HepG2 (cell line): ENCODE data around the gene G6PC2. TPM values are rescaled to one million over a fixed set of nuclear protein-coding genes. Genes with fewer than 3 reads are reported as not detected.
A peak's percentile ranks its signal among the peaks of the same experiment; 100 is the strongest.

Experiments used
- ARNT ChIP-seq: fragments of 450-650 bp; IDR thresholded peaks from 2 replicates; pipeline ENCODE4 v1.6.1; 2017
- CHCHD3 ChIP-seq: sonication (generic); formaldehyde crosslinking; IDR thresholded peaks from 2 replicates; pipeline ENCODE4 v1.8.0; 2022; ENCODE audit warnings: mild to moderate bottlenecking, missing genetic modification reagents, moderate library complexity
- FOXJ3 ChIP-seq: sonication (generic); formaldehyde crosslinking; IDR thresholded peaks from 2 replicates; pipeline ENCODE4 v1.4.0; 2020; ENCODE audit warnings: missing genetic modification reagents, mild to moderate bottlenecking, borderline replicate concordance
- GATAD1 ChIP-seq: IDR thresholded peaks from 2 replicates; pipeline ENCODE4 v1.6.1; 2016; ENCODE audit warnings: missing genetic modification reagents, missing compliant biosample characterization
- HOXA7 ChIP-seq: sonication (generic); formaldehyde crosslinking; IDR thresholded peaks from 2 replicates; pipeline ENCODE4 v1.8.1; 2022; ENCODE audit warnings: mild to moderate bottlenecking, missing genetic modification reagents, moderate library complexity
- SP140L ChIP-seq: sonication (generic); formaldehyde crosslinking; IDR thresholded peaks from 2 replicates; pipeline ENCODE4 v1.4.0; 2020; ENCODE audit warnings: missing genetic modification reagents, borderline replicate concordance
- TEAD2 ChIP-seq: sonication (generic); formaldehyde crosslinking; IDR thresholded peaks from 2 replicates; pipeline ENCODE4 v1.9.0; 2021; ENCODE audit warnings: missing genetic modification reagents
- TRIM24 ChIP-seq: sonication (generic); formaldehyde crosslinking; IDR thresholded peaks from 2 replicates; pipeline ENCODE4 v1.8.0; 2022; ENCODE audit warnings: mild to moderate bottlenecking, missing genetic modification reagents
- ZMYM2 ChIP-seq: sonication (generic); formaldehyde crosslinking; IDR thresholded peaks from 2 replicates; pipeline ENCODE4 v1.8.0; 2022; ENCODE audit warnings: mild to moderate bottlenecking, missing genetic modification reagents
- ZNF383 ChIP-seq: sonication (generic); formaldehyde crosslinking; IDR thresholded peaks from 2 replicates; pipeline ENCODE4 v1.4.0; 2020; ENCODE audit warnings: missing genetic modification reagents, mild to moderate bottlenecking, borderline replicate concordance
- ZNF530 ChIP-seq: sonication (generic); formaldehyde crosslinking; IDR thresholded peaks from 2 replicates; pipeline ENCODE4 v1.5.0; 2020; ENCODE audit warnings: low read depth, mild to moderate bottlenecking, missing genetic modification reagents
- ZNF563 ChIP-seq: sonication (generic); formaldehyde crosslinking; IDR thresholded peaks from 2 replicates; pipeline ENCODE4 v1.8.0; 2022; ENCODE audit warnings: mild to moderate bottlenecking, moderate library complexity, missing genetic modification reagents
- ZNF773 ChIP-seq: sonication (generic); formaldehyde crosslinking; IDR thresholded peaks from 2 replicates; pipeline ENCODE4 v1.4.0; 2020; ENCODE audit warnings: missing genetic modification reagents, borderline replicate concordance
- polyA plus RNA-seq, 8 experiments: library from polyadenylated mRNA; depleted of rRNA in 3 of 8; stranded (reverse) in 7 of 8; unstranded in 1 of 8; fragments of >200 nt; fragmentation: Illumina TruSeq in 4 of 8; extraction: Trizol in 4 of 8; gene quantifications; 2 replicates each; pipeline versions ENCODE4 v1.2.1 to v1.2.3, GENCODE V29; 2011 to 2016; ENCODE audit warnings: low read depth in 4 of 8, missing spikeins in 1 of 8, mixed read lengths in 1 of 8; ENCODE audit not compliant: insufficient read depth in 1 of 8
- total RNA-seq, 5 experiments: library from RNA; depleted of rRNA; stranded (reverse); fragments of >200 nt; fragmentation: Illumina TruSeq; extraction: Trizol; gene quantifications; 2 replicates each; pipeline ENCODE4 v1.2.3, GENCODE V29; 2016; ENCODE audit warnings: low read depth in 1 of 5
- TF ChIP-seq, protein P1 (sequence below): sonication (generic); formaldehyde crosslinking; IDR thresholded peaks from 2 replicates; pipeline ENCODE4 v1.4.0; 2020; ENCODE audit warnings: missing genetic modification reagents
- TF ChIP-seq, protein P2 (sequence below): sonication (generic); formaldehyde crosslinking; IDR thresholded peaks from 2 replicates; pipeline ENCODE4 v1.5.1; 2020; ENCODE audit warnings: mild to moderate bottlenecking, missing genetic modification reagents
- TF ChIP-seq, protein P3 (sequence below): IDR thresholded peaks from 2 replicates; pipeline ENCODE4 v1.6.1; 2016; ENCODE audit warnings: mild to moderate bottlenecking
- TF ChIP-seq, protein P4 (sequence below): sonication (generic); formaldehyde crosslinking; IDR thresholded peaks from 2 replicates; pipeline ENCODE4 v1.8.1; 2022; ENCODE audit warnings: mild to moderate bottlenecking, missing genetic modification reagents
- TF ChIP-seq, protein P5 (sequence below): sonication (generic); formaldehyde crosslinking; IDR thresholded peaks from 2 replicates; pipeline ENCODE4 v1.4.0; 2020; ENCODE audit warnings: mild to moderate bottlenecking, low read depth, missing genetic modification reagents

Gene G6PC2
- total and polyA plus RNA-seq, 2 of the 13 experiments (the other 11 are each of a cell fraction or from before 2014, with no cell fraction given): not detected

DNA sequence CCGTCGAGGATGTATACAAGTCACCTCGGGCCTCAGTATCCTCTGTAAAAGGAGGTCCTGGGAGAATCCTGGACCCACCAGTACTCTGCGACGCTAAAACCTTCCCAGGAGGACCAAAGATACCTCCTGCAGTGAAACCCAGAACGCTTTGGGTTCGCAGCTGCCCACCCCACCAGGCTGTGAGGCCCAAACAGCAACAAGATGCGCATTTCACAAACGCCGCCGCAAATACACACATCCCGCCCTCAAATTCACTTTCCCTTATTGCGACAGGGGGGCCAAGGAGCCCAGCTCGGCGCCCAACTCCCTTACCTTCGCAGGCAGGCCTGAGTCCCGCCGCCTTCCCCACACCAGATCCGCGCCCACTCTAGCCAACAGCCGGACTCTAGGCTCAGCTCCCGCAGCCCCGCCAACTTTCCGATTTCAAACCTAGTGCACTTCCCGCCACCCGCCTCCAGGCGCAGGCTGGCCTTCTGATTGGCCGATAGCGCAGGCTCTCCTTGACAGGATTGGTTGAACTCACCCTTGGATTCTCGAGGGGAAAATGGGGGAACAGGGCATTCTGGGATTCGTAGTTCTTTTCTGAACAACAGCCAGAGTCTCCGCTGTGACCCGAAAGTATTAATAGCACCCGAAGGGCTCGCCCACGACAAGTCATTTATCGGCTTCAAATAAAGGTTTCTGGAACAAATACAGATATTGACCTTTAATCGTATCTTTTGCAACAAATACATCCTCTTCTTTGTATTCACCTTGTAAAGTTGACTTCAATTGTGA, 10.9 kb upstream of the G6PC2 start, which contains the start of gene SPC25 (continued):
- TF ChIP-seq, protein P1, sequence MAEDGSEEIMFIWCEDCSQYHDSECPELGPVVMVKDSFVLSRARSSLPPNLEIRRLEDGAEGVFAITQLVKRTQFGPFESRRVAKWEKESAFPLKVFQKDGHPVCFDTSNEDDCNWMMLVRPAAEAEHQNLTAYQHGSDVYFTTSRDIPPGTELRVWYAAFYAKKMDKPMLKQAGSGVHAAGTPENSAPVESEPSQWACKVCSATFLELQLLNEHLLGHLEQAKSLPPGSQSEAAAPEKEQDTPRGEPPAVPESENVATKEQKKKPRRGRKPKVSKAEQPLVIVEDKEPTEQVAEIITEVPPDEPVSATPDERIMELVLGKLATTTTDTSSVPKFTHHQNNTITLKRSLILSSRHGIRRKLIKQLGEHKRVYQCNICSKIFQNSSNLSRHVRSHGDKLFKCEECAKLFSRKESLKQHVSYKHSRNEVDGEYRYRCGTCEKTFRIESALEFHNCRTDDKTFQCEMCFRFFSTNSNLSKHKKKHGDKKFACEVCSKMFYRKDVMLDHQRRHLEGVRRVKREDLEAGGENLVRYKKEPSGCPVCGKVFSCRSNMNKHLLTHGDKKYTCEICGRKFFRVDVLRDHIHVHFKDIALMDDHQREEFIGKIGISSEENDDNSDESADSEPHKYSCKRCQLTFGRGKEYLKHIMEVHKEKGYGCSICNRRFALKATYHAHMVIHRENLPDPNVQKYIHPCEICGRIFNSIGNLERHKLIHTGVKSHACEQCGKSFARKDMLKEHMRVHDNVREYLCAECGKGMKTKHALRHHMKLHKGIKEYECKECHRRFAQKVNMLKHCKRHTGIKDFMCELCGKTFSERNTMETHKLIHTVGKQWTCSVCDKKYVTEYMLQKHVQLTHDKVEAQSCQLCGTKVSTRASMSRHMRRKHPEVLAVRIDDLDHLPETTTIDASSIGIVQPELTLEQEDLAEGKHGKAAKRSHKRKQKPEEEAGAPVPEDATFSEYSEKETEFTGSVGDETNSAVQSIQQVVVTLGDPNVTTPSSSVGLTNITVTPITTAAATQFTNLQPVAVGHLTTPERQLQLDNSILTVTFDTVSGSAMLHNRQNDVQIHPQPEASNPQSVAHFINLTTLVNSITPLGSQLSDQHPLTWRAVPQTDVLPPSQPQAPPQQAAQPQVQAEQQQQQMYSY (CRISPR knock-in tag): no peak
- TF ChIP-seq TEAD2 (CRISPR knock-in tag): no peak
- peak; percentile 23; the same call in 1 of the 2 replicates for TF ChIP-seq ZNF773 (CRISPR knock-in tag)
- TF ChIP-seq GATAD1 (CRISPR knock-in tag): peak; percentile 98
- TF ChIP-seq, protein P2, sequence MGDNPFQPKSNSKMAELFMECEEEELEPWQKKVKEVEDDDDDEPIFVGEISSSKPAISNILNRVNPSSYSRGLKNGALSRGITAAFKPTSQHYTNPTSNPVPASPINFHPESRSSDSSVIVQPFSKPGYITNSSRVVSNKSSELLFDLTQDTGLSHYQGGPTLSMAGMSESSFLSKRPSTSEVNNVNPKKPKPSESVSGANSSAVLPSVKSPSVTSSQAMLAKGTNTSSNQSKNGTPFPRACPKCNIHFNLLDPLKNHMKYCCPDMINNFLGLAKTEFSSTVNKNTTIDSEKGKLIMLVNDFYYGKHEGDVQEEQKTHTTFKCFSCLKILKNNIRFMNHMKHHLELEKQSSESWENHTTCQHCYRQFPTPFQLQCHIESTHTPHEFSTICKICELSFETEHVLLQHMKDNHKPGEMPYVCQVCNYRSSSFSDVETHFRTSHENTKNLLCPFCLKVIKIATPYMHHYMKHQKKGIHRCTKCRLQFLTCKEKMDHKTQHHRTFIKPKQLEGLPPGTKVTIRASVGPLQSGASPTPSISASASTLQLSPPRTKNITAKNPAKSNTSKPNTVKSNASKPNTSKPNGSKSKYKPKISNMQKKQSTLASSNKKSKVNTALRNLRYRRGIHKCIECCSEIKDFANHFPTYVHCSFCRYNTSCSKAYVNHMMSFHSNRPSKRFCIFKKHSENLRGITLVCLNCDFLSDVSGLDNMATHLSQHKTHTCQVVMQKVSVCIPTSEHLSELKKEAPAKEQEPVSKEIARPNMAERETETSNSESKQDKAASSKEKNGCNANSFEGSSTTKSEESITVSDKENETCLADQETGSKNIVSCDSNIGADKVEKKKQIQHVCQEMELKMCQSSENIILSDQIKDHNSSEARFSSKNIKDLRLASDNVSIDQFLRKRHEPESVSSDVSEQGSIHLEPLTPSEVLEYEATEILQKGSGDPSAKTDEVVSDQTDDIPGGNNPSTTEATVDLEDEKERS (CRISPR knock-in tag): no peak; the same call in 1 of the 2 replicates
- TF ChIP-seq HOXA7 (CRISPR knock-in tag): no peak
- TF ChIP-seq ARNT: no peak
- TF ChIP-seq CHCHD3 (CRISPR knock-in tag): no peak
- TF ChIP-seq SP140L: peak; percentile 82; the same call in 1 of the 2 replicates
- no peak for TF ChIP-seq ZMYM2 (CRISPR knock-in tag)
- TF ChIP-seq ZNF563: no peak
- TF ChIP-seq ZNF383 (CRISPR knock-in tag): no peak
- no peak for TF ChIP-seq ZNF530 (CRISPR knock-in tag)
- TF ChIP-seq, protein P3, sequence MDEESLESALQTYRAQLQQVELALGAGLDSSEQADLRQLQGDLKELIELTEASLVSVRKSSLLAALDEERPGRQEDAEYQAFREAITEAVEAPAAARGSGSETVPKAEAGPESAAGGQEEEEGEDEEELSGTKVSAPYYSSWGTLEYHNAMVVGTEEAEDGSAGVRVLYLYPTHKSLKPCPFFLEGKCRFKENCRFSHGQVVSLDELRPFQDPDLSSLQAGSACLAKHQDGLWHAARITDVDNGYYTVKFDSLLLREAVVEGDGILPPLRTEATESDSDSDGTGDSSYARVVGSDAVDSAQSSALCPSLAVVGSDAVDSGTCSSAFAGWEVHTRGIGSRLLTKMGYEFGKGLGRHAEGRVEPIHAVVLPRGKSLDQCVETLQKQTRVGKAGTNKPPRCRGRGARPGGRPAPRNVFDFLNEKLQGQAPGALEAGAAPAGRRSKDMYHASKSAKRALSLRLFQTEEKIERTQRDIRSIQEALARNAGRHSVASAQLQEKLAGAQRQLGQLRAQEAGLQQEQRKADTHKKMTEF (CRISPR knock-in tag): peak; percentile 65; the same call in 1 of the 2 replicates
- TF ChIP-seq, protein P4, sequence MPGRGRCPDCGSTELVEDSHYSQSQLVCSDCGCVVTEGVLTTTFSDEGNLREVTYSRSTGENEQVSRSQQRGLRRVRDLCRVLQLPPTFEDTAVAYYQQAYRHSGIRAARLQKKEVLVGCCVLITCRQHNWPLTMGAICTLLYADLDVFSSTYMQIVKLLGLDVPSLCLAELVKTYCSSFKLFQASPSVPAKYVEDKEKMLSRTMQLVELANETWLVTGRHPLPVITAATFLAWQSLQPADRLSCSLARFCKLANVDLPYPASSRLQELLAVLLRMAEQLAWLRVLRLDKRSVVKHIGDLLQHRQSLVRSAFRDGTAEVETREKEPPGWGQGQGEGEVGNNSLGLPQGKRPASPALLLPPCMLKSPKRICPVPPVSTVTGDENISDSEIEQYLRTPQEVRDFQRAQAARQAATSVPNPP (CRISPR knock-in tag): no peak
- no peak; the same call in 1 of the 2 replicates for TF ChIP-seq FOXJ3
- no peak for TF ChIP-seq TRIM24 (CRISPR knock-in tag)
- TF ChIP-seq, protein P5, sequence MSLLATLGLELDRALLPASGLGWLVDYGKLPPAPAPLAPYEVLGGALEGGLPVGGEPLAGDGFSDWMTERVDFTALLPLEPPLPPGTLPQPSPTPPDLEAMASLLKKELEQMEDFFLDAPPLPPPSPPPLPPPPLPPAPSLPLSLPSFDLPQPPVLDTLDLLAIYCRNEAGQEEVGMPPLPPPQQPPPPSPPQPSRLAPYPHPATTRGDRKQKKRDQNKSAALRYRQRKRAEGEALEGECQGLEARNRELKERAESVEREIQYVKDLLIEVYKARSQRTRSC (CRISPR knock-in tag): no peak
